HS-5 (cell line): ENCODE results near the gene CBFA2T3.

ENCODE experiments used
- DNase-seq: peaks from one replicate; pipeline ENCODE4 v3.0.0-alpha.2; 2012; ENCODE audit warnings: low read depth

CBFA2T3 gene

DNA sequence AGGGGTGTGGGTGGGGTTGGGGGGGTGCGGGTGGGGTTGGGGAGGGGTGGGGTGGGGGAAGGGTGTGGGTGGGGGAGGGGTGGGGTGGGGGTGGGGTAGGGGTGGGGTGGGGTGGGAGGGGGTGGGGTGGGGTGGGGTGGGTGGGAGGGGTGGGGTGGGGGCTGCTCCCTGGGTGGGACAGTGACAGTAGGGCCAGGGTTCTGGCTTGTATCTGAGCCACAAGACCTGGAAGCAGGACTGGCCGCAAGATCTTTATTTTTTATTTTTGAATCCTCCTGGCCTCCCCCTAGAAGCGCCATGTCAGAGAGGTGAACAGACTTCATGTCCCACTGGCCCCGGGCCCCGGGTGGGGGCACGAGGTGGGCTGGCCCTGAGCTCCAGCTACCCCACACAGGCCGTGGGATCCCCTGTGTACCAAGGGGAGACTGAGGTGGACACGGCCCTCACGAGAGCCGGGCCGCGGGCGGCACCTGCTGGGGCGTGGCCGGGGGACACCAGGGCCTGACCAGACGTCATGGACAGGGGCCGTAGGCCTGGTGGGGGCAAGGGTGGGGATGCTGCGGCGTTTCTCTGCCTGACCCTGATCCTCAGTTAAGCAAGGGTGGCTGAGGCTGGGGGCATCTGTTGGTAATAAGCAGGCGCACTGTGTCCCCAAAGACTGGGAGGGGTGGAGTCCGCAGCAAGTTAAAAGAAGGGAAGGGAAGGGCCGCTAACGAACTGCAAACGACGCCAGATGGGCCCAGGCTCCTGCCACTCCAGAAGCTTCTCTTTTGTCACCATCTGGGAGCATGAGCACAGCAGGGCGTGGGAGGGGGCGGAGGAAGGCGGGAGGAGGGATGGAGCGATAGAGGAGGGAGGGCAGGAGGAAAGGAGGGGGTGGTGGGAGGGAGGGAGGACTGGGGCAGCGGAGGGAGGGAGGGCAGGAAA lies 88.3 kb downstream of the CBFA2T3 start:
- DNase-seq: no peak

DNA sequence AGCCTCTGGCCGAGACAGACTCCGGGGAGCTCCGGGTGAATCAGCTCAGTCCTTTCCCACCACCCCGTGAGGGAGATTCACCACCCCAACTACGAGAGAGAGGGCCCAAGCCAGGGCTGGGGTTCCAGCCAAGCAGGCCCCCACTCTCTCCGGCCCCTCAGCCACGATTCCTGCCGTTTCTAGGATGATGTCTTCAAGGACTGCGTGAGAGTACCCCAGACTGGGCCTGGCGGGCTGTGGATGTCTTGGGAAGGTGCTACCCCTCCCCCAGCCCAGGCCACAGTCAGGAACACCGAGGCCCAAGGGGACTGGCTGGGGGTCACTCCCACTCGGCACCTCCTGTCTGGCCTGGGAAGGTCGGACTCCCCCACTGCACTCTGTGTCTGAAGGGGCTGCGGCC lies 89.0 kb downstream of the CBFA2T3 start:
- DNase-seq: no peak

DNA sequence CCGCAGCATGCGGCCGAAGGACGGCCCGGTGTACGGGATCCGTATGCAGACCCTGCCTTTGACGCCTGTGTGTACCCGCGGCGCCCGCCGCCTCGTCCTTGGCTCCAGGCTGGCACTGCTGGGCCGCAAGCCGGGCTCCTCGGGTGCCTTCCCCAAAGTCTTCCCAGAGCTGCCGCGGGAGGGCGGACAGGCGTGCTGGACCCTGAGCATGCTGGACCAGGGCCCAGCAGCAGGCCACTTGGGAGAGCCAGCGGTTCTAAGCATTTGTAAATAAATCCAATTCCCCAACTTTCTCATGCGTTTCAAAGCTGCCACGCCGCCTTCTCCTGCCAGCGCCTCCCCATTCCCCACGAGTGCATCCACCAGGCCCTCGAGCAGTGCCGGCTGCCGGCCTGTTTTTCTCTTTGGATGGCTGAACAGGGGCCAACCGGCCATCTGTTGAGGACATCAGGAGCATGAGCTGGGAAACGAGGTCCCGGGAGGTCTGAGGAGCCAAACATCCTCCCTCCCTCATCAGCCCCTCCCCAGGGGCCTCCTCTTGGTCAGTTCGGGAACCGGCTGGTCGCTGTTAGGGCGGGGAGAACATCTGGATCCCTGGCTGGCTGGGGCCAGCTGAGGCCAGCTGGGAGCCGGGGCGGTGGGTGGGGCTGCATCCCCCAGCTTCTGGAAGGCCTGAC lies 90.0 kb downstream of the CBFA2T3 start:
- no peak for DNase-seq

DNA sequence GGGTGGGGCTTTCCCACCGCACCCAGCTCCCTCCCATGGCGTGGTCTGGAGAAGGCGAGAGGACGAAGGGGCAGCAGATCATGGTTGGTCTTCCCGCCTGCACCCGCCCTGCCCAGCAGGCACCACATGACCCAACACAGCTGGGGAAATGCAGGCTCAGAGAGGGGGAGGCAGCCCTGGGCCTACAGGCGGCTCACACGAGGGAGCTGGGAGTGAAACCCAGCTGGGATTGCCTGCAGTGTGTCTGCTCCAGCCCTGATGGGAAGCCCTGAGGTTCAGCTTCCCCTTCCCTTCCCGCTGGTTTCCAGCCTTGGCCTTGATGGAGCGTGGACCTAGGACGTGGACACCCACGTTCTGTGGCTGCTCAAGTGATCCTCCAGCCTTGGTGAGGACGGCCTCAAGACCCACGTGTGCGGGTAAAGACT lies 90.6 kb downstream of the CBFA2T3 start:
- DNase-seq: no peak

DNA sequence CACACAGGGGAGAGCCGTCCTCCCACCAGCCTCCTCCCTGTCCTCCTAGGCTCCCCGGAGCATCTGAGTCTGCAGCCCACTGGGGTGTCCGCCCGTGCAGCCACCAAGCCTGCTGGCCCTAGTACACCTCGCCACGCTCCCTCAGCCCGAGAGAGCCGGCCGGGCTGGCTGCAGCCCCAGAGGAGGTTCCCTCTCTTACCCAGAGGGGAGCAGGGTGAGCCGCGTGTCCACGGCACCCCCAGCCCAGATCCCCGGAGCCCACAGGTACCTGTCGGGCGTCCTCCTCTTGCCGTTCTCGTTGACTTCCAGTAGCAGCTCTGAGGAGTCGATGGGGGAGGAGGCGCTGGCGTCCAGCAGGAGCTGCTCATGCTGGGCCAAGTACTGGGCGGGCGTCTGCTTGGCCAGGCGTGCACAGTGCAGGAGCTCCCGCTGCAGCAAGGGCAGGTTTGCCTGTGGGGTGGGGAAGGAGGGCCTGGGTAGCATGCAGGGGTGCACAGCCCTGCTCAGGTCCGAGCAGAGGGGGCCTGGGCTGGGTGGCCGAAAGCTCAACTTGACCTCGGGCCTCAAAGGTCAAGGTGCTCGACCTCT lies 91.2 kb downstream of the CBFA2T3 start:
- DNase-seq: no peak

DNA sequence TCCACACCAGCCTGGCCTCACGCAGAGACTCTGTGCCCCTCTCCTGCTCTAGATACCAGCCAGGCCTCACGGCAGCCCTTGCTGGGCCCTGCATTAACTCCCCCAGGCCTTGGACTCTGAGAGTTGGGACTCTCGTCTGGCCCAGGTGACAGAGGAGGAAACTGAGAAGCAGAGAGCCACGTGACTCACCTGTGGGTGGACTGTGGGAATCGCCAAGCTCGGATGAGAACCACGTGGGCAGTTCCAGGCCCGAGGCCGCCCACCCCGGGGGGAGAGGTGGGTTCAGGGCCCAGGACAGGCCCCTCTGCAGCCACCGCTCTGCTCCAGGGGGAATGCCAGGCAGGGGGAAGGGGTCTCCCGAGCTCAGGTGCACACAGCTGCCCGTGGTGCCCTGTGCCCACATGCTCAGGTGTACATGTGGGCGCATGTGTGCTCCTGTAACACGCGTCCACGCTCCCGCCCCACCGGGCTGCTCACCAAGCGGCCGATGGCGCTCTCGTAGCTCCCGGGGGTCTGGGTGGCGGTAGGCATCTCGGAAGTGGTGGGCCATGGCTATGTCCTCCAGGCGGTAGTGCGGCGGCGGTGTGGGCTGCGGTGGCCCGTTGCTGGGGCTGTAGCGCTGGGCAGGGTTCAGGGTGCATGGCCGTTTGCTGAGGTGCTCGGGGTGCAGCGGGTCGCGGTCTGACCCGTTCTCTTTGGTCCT lies 92.3 kb downstream of the CBFA2T3 start:
- DNase-seq: no peak

DNA sequence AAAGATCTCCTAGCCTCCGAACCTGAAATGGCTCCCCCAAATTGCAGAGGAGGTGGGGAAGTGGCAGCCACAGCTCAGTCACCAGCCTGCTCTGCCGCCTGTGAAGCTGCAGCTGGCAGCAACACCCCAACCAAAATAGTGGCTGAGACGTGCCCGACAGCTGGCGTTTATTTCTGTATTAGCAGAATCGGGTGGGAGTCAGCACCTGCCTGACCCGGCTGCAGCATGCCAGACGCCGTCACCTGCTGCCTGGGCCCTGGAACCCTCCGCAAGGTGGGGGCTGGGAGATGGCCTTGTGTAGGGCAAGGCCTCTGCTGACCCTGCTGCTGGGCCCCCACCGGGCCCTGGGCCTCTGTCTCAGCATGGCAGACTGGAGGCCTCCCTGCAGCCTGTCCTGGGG lies 93.1 kb downstream of the CBFA2T3 start:
- DNase-seq: no peak

DNA sequence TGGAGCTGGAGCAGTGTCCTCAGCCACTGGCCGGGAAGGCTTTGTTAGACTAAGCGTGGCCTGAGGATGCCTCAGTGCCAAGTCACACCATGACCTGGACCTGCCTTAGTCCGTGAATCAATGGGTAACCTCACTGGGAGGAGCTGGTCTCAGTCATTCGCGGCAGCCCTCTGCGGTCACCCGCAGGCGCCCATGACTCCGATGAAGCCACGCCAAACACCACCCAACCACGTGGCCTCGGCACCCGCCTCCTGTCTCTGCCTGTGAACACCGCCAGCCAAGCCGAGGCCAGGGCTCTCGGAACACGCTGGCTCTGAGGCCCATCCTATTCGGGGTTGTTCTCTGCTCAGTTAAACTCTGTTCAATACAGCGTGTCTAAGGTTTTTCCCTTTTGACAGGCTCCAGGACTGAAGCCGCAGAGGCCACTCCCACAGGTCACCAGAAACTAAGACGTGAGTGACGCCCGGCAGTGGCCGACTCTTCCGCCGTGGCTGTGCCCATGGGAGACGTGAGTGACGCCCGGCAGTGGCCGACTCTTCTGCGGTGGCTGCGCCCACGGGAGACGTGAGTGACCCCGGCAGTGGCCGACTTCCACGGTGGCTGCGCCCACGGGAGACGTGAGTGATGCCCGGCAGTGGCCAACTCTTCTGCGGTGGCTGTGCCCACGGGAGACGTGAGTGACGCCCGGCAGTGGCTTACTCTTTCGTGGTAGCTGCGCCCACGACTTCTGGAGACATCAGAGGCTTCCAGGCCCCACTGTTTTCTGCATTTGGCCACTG lies 93.7 kb downstream of the CBFA2T3 start:
- DNase-seq: no peak

DNA sequence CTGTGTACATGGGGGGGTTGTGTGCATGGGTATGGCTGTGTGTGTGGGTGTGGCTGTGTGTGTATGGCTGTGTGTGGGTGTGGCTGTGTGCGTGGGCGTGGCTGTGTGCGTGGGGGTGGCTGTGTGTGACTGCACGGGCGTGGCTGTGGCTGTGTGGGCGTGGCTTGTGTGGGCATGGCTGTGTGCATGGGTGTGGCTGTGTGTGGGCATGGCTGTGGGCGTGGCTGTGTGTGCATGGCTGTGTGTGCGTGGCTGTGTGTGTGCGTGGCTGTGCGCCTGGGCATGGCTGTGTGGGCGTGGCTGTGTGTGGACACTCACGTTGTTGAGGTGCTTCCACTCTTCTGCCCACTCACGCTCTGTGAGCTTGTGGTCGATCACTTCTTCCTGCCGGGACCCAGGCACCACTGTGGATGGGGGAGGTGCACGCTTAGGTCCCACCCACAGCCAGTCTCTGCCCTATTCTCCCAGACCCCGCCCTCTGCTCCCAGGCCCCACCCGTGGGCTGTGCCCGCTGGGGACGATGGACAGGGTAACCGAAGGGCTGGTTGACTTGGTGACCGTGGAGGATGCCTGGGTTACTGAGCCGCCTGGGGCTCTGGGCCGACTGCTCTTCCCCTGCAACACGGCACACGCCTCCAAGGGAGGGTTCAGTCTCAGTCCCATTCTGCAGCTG lies 94.5 kb downstream of the CBFA2T3 start:
- no peak for DNase-seq

DNA sequence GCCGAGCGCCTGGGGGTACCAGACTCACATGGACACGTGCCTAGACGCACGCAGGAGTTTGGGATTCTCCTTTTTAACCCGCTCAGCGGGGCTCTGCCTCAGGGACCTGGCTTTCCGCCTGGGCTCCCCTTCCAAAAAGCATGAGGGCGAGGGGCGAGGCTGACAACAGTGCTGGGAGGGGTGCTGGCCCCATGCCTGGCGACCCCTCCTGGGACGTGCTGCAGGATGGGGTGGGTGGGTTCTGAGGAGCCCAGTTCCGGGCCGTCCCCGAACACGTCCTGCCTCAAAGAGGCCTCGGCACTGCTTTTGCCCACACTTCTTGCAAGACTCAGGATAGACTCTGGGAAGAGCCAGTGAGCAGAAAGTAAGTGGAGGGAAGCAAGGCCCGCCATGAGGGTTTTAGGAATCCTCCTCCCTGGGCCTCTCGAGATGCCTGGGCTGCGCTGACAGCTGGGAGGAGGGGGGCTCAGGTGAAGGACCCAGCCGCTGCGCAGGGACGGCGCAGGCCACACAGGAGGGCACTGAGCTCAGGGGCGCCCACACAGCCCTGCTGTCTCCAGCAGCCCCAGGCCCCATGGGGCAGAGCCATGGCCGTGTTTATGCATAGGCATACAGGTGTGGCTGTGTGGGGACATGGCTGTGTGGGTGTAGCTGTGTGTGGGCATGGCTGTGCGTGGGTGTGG lies 95.2 kb downstream of the CBFA2T3 start:
- DNase-seq: no peak

DNA sequence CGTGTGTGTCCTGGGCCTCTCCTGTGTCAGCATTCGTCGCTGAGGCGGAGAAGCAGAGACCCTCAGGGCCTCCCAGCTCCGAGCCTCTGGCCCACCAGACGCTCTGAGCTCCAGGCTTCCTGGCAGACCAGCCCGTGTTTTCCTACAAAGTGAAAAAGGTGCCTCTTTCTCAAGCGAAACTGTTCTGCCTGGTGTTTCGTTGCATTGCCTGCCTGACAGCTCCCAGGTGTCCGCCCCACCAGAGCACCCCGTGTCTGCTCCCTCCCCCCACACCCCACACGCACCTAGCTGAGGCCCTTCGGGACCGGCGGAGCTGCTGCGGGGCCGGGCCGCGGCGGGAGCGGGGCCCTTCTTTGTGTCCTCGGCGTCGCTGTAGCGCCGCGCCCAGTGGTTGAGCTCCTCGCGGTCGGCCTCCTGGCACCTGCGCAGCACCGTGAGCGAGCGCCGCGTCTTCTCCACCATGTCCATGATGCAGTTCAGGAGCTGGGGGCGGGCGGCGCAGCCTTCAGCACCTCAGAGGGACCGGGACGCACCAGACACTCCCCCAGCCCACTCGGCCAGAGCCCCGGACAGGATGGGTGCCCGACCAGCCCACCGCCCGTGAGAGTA lies 95.9 kb downstream of the CBFA2T3 start:
- DNase-seq: no peak

DNA sequence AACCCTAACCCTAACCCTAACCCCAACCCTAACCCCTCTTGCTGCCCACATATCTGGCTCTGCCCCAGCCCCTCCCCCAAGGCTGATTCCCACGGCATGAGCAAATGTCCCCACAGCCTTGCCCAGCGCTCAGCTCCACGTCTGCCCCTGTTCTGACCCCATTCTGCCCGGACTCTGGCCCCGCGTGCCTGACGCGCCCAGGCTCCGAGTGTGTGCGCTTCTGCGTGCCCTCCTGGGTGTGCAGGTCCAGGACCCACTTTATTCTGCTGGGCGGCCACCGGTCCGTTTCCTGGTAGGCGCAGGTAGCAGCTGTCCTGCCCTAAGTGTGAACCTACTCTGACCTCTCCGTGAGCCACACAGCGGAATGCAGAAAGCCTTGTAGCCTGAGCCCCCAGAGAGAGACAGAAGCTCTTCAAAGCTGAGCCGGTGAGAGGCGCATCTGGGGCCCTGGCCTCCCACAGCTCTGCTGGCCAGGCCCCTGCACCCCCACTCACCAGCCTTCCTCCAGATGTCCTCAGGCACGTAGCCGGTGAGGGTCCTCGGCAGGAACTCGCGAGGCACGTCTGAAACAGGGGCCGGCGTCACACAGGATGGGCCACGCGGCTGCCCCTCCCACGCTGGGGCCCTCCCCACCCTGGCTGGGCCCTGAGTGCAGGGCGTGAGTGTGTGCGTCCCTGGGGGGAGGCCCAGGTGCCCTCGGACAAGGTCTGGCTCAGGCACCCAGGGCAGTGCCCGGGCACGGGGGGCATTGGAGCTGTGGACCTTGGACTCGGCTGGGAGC lies 96.6 kb downstream of the CBFA2T3 start:
- no peak for DNase-seq

DNA sequence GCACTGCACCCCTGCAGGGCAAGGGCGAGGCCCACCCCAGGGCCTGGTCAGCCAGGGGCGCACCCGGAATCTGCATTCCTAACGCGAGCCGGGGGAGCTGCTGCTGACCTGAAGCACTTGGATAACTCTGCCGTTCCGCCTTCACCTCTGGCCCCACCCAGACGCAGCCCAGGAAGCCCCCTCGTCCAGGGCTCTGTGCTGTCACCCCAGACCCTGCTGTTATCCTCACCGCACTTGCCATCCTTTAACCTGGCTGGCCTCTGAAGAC lies 97.3 kb downstream of the CBFA2T3 start:
- DNase-seq: no peak

DNA sequence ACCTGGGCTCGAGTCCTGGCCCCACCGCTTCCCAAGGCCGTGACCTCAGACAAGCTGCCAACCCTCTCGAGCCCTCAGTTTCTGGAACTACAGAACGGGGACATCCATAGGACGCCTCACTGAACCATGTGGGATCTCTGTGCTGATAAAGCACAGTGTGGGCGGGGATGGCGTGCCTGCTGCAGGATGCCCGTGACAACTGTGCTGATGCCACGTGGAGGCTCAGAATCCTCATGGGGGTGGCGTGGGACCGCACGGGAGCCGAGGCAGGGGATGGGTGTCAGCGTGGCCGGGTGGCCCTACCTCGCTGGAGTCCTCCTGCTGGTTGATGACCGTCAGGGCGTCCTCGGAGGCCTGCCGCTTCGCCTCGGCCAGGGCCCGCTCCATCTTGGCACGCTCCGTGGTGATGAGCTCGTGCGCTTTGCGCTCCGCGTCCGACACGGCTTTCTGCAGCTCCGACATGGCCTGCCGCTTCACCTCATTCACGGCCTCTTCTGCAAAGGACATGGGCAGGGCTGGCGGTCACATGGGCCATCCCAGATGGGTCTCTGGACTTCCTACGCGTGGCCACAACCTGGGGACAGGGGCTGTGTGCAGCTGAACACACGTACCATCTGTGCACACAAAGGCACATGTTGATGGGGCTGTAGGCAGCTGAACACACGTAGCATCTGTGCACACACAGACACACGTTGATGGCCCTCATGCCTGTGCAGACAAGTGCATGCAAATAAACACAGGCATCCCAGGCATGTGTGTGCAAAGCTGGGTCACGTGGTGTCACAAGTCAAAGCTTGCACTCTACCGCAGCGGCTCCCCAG lies 97.8 kb downstream of the CBFA2T3 start:
- no peak for DNase-seq

DNA sequence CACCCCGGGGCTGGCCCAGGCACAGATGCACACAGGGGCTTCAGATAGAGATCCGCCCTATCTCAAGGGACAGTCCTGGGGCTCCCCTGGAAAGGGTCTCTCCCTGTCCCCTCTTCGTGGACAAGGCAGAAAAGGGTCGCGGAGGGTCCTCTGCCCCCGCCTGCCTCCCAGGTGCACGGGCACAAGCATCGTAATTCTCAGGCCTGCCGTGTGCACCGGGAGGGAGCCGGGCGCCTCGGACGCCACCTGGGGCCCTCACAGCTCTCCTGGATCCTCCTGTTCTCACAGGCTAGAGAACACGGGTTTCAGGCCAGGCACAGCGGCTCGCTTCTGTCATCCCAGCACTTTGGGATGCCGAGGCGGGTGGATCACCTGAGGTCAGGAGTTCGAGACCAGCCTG lies 98.7 kb downstream of the CBFA2T3 start:
- no peak for DNase-seq

DNA sequence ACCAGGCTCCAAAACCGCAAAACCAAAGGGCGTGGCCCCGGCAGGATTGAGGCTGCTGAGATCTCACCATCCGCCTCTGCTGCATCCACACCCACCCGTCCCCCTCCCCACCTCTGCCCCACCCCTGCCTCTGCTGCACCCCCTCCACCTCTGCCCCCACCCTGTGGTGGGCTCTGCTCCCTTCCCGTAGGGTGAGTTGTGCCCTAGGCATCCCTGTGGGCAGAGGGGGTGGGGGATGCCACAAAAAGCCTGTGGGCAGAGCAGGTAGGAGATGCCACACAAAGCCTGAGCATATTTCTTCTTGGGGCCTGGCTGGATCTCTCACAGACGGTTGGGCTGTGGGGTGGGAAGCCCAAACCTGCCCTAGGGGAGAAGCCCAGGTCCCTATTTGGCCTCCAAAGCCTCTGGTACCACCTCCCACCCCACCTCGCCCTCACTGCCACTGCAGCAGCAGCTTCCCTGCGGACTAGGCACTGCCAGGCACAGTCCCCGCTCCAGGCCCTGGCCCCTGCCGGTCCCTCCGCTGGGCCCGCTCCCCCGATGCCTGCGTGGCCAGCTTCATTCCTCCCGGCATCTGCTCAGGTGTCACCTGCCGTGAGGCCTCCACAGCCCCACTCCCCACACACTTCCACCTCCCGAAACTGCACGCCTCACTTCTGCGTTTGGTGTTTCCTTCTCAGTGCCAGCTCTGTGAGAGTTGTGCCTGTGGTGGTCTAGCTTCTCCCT lies 99.3 kb downstream of the CBFA2T3 start:
- DNase-seq: no peak

DNA sequence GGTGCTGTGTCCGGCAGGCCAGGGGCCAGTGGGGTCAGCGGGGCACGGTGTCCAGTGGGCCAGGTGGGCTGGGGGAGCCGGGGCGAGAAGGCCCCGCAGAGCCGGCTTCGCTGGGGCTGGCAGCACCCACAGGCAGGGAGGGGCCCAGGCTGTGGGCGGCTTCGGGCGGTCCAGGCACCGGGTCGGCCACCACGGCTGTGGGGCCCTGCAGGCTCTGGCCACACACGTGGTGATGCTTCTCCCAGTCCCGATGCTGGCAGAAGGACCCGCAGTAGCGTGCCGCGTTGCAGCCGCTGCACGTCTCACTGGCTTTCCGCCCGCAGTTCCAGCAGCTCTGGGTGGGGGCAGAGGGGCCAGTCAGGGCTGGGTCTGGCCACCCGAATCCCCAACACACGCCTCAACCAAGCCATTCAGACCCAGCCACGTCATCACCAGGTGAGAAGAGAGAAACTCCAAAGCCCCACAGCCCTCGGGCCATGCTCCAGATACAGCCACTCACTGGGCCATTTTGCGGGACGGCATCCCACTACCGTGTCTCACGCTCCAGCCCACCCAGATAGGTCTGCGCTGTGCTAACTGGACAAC lies 100.0 kb downstream of the CBFA2T3 start:
- DNase-seq: no peak
